IMR-90 (cell line): ENCODE data around the gene KDM4B. TPM values are rescaled to one million over a fixed set of nuclear protein-coding genes. Genes with fewer than 3 reads are reported as not detected.

Experiments used
- ATAC-seq: fragments of 200-7000 bp; cut with Tn5 transposase; 2 replicates; pipeline ENCODE4 v1.9.1; 2020; ENCODE audit warnings: low read depth, mild to moderate bottlenecking, moderate library complexity
- BruUV-seq: library from RNA; stranded (reverse); fragments of 400-500 nt; replicated peaks from 2 replicates; lab custom pipeline; 2021; lab: Mats Ljungman, UMichigan
- CTCF ChIA-PET: fragments of 300-600 bp; formaldehyde crosslinking; extraction: SDS; loops from one replicate; lab custom pipeline; 2021; ENCODE audit warnings: antibody characterized with exemption; lab: Yijun Ruan, JAX
- POLR2A ChIA-PET: fragments of 300-600 bp; sonication (Branson Sonifier 250); formaldehyde crosslinking; loops from one replicate; lab custom pipeline; 2022; ENCODE audit warnings: antibody characterized with exemption; ENCODE audit not compliant: unreplicated experiment; lab: Charles Lee
- DNase-seq: peaks from one replicate; pipeline ENCODE4 v3.0.0; 2013
- H2AFZ ChIP-seq: replicated peaks from 2 replicates; pipeline ENCODE3; 2013; ENCODE audit warnings: low read length, mild to moderate bottlenecking; ENCODE audit not compliant: poor library complexity
- H2AK5ac ChIP-seq: 2 replicates; pipeline ENCODE4 v1.6.1; 2013; ENCODE audit warnings: low read depth, low read length, inconsistent platforms
- H2AK9ac ChIP-seq: replicated peaks from 2 replicates; pipeline ENCODE3; 2013; ENCODE audit warnings: mild to moderate bottlenecking, low read depth, low read length, moderate library complexity; ENCODE audit not compliant: poor library complexity
- H2BK120ac ChIP-seq: 2 replicates; pipeline ENCODE4 v1.6.1; 2013; ENCODE audit warnings: low read depth, low read length, inconsistent platforms
- H2BK15ac ChIP-seq: 3 replicates; pipeline ENCODE4 v1.6.1; 2013; ENCODE audit warnings: low read depth, low read length, inconsistent platforms
- H2BK20ac ChIP-seq: 2 replicates; pipeline ENCODE4 v1.6.1; 2013; ENCODE audit warnings: low read depth, mild to moderate bottlenecking, inconsistent platforms, low read length, moderate library complexity
- H2BK5ac ChIP-seq: 2 replicates; pipeline ENCODE4 v1.6.1; 2013; ENCODE audit warnings: mild to moderate bottlenecking, low read depth, low read length, inconsistent platforms; ENCODE audit not compliant: poor library complexity, severe bottlenecking
- H3K14ac ChIP-seq: replicated peaks from 2 replicates; pipeline ENCODE4 v1.6.1; 2013; ENCODE audit warnings: low read depth, low read length, inconsistent platforms
- H3K18ac ChIP-seq: 2 replicates; pipeline ENCODE4 v1.6.1; 2013; ENCODE audit warnings: low read depth, low read length, control low read depth
- H3K23ac ChIP-seq: 2 replicates; pipeline ENCODE4 v1.6.1; 2013; ENCODE audit warnings: low read depth, low read length, inconsistent platforms
- H3K27ac ChIP-seq: 2 replicates; pipeline ENCODE4 v1.5.1; 2013; ENCODE audit warnings: mild to moderate bottlenecking, control low read depth, low read length; ENCODE audit not compliant: insufficient read depth
- H3K27me3 ChIP-seq: 2 replicates; pipeline ENCODE4 v1.6.1; 2013; ENCODE audit warnings: low read length; ENCODE audit not compliant: control insufficient read depth, insufficient read depth
- H3K36me3 ChIP-seq: 2 replicates; pipeline ENCODE4 v1.6.1; 2013; ENCODE audit warnings: low read length, mixed read lengths; ENCODE audit not compliant: control insufficient read depth, insufficient read depth
- H3K4ac ChIP-seq: 2 replicates; pipeline ENCODE4 v1.6.1; 2013; ENCODE audit warnings: low read depth, low read length, inconsistent platforms
- H3K4me1 ChIP-seq: 2 replicates; pipeline ENCODE4 v1.6.1; 2013; ENCODE audit warnings: low read length, mixed read lengths; ENCODE audit not compliant: control insufficient read depth, insufficient read depth
- H3K4me2 ChIP-seq: 2 replicates; pipeline ENCODE4 v1.6.1; 2013; ENCODE audit warnings: low read depth, mild to moderate bottlenecking, control low read depth, low read length, moderate library complexity
- H3K4me3 ChIP-seq: 2 replicates; pipeline ENCODE4 v1.5.1; 2013; ENCODE audit warnings: low read depth, mild to moderate bottlenecking, control low read depth, low read length, moderate library complexity; ENCODE audit not compliant: insufficient read depth
- H3K56ac ChIP-seq: 2 replicates; pipeline ENCODE4 v1.6.1; 2013; ENCODE audit warnings: low read length, inconsistent platforms; ENCODE audit not compliant: insufficient read depth; ENCODE audit errors: extremely low read depth
- H3K79me1 ChIP-seq, 2 experiments: 2 replicates each; pipeline ENCODE4 v1.6.1; 2013; ENCODE audit warnings: low read length in 2 of 2, inconsistent platforms in 1 of 2, low read depth in 1 of 2
- H3K9ac ChIP-seq: 2 replicates; pipeline ENCODE4 v1.6.1; 2013; ENCODE audit warnings: low read depth, low read length, control low read depth
- H3K9me1 ChIP-seq: 2 replicates; pipeline ENCODE4 v1.6.1; 2013; ENCODE audit warnings: low read length, inconsistent platforms; ENCODE audit not compliant: insufficient read depth
- H3K9me3 ChIP-seq: 2 replicates; pipeline ENCODE4 v1.6.1; 2013; ENCODE audit warnings: low read length; ENCODE audit not compliant: control insufficient read depth, insufficient read depth
- H4K20me1 ChIP-seq: 2 replicates; pipeline ENCODE4 v1.6.1; 2013; ENCODE audit warnings: low read length, inconsistent platforms; ENCODE audit not compliant: insufficient read depth
- H4K5ac ChIP-seq: 2 replicates; pipeline ENCODE4 v1.6.1; 2013; ENCODE audit warnings: mild to moderate bottlenecking, low read depth, low read length, control low read depth
- H4K8ac ChIP-seq, 2 experiments: 2 replicates each; pipeline ENCODE4 v1.6.1; 2013; ENCODE audit warnings: low read depth in 2 of 2, low read length in 2 of 2, control low read depth in 1 of 2, inconsistent platforms in 1 of 2
- H4K91ac ChIP-seq: 2 replicates; pipeline ENCODE4 v1.6.1; 2013; ENCODE audit warnings: low read depth, low read length, inconsistent platforms; ENCODE audit not compliant: insufficient read depth
- BHLHE40 ChIP-seq: fragments of 150-350 bp; IDR thresholded peaks from 2 replicates; pipeline ENCODE4 v1.6.1; 2016; ENCODE audit warnings: mild to moderate bottlenecking, low read depth, low read length
- CTCF ChIP-seq: conservative IDR thresholded peaks from 2 replicates; pipeline ENCODE4 v1.5.1; 2012; ENCODE audit warnings: mild to moderate bottlenecking, low read depth, low read length, improper control_type of control experiment
- MAZ ChIP-seq: IDR thresholded peaks from 2 replicates; pipeline ENCODE4 v1.6.1; 2012; ENCODE audit warnings: low read depth, mild to moderate bottlenecking, low read length, improper control_type of control experiment, moderate library complexity, borderline replicate concordance
- MXI1 ChIP-seq: IDR thresholded peaks from 2 replicates; pipeline ENCODE4 v1.6.1; 2012; ENCODE audit warnings: low read depth, mild to moderate bottlenecking, low read length, moderate library complexity, borderline replicate concordance
- POLR2A ChIP-seq: IDR thresholded peaks from 2 replicates; pipeline ENCODE4 v1.6.1; 2012; ENCODE audit warnings: mild to moderate bottlenecking, low read depth, low read length
- RAD21 ChIP-seq: IDR thresholded peaks from 2 replicates; pipeline ENCODE4 v1.6.1; 2012; ENCODE audit warnings: low read length, improper control_type of control experiment
- RCOR1 ChIP-seq: IDR thresholded peaks from 2 replicates; pipeline ENCODE4 v1.6.1; 2012; ENCODE audit warnings: mild to moderate bottlenecking, low read length, improper control_type of control experiment; ENCODE audit not compliant: insufficient replicate concordance
- RFX5 ChIP-seq: IDR thresholded peaks from 2 replicates; pipeline ENCODE4 v1.8.0; 2012; ENCODE audit warnings: low read depth, mild to moderate bottlenecking, low read length, moderate library complexity
- WGBS, 2 experiments: methylation state at CpG; one replicate each; pipeline versions ENCODE4 v1.1.5 to v1.1.7; 2013; ENCODE audit warnings: missing lambda C conversion rate in 2 of 2; ENCODE audit not compliant: insufficient read length in 1 of 2; ENCODE audit errors: extremely low coverage in 2 of 2; 5-methylcytosine and 5-hydroxymethylcytosine counted together
- dilution Hi-C: fragments of 300-500 bp; cut with HindIII; formaldehyde crosslinking; loops from one replicate; pipeline ENCODE4 v1.14.3; 2018; ENCODE audit warnings: low sequenced_read_pairs; ENCODE audit not compliant: unreplicated experiment
- in situ Hi-C: fragments of 300-500 bp; cut with MboI; formaldehyde crosslinking; loops from 3 replicates; pipeline ENCODE4 v1.14.3; 2019; ENCODE audit warnings: low sequenced_read_pairs, inconsistent platforms, mixed read lengths
- intact Hi-C: fragments of 100-400 bp; cut with micrococcal nuclease; formaldehyde crosslinking; loops from 2 replicates; pipeline ENCODE4 v1.10.0; 2022
- polyA plus RNA-seq, 3 experiments: library from polyadenylated mRNA; depleted of rRNA; stranded (reverse); fragments of >200 nt; gene quantifications; 2 replicates each; pipeline ENCODE4 v1.2.3, GENCODE V29; 2012; ENCODE audit warnings: low replicate concordance in 1 of 3
- total RNA-seq: library from RNA; depleted of rRNA; stranded (reverse); fragments of >200 nt; gene quantifications from 2 replicates; pipeline ENCODE4 v1.2.3, GENCODE V29; 2012
- TF ChIP-seq, protein P1 (sequence below): fragments of 150-350 bp; IDR thresholded peaks from 2 replicates; pipeline ENCODE4 v1.6.1; 2016; ENCODE audit warnings: low read depth, mild to moderate bottlenecking, low read length, moderate library complexity, borderline replicate concordance

Gene KDM4B
- total and polyA plus RNA-seq, 2 of the 4 experiments (the other 2 are of a cell fraction): 5.0 to 17.9 TPM

DNA sequence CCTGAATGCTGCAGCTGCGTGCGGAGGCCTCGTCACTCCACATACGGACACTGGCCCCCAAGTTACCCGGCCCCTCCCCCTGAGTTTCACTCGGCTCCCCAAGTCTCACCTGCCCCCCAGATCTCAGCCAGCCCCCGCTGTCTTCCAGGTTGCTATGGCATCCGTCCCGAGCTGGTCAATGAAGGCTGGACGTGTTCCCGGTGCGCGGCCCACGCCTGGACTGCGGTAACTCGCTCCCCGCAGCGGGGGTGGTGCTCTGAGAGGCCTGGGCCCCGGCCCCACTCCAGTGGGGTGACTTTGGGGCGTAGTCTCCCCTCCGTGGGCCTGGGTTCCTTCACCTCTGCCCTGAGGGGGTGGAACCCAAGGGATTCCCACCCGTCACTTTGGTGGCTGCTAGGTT is 168.2 kb downstream of the KDM4B start:
- H2AK5ac ChIP-seq: no peak overlapping the region
- peaks cover 74% of the 10 kb centered on the region for H3K36me3 ChIP-seq
- POLR2A ChIA-PET: no interaction called here

More for the DNA sequence above, 168.2 kb downstream of the KDM4B start:
- Histone ChIP-seq H2BK15ac (no peak overlapping the region), H3K27me3 (no peaks in the 10 kb centered on the region), H2BK120ac (no peak overlapping the region), H4K91ac (no peak overlapping the region), H3K23ac (no peak overlapping the region), H3K4me1 (no peaks in the 10 kb centered on the region), H3K14ac (no peak overlapping the region), H3K4ac (no peak overlapping the region), H2BK5ac (no peak overlapping the region), H3K4me3 (no peak overlapping the region), H3K4me2 (no peak overlapping the region), H2AFZ (no peak overlapping the region), H3K79me1 (peaks cover 9 to 15% of the 10 kb centered on the region in 2 experiments; a peak in 2 of 4 replicates), H3K18ac (no peak overlapping the region), H2BK20ac (no peak overlapping the region), H3K27ac (no peak overlapping the region), H4K8ac (no peak overlapping the region), H3K9me1 (no peaks in the 10 kb centered on the region), H4K20me1 (peaks cover 28% of the 10 kb centered on the region), H3K9ac (no peak overlapping the region), H2AK9ac (no peak overlapping the region), H3K9me3 (no peaks in the 10 kb centered on the region), H4K5ac (no peak overlapping the region), H3K56ac (no peak overlapping the region)
- intact Hi-C loops: no loop called here
- no TSS peak for BruUV-seq
- 86% methylated on average over 10 of the region's 22 CpGs; no CpG with 5 or more reads in 1 of the 2 experiments for WGBS, 2 experiments
- dilution Hi-C loops: no loop called here
- DNase-seq: no peak
- in situ Hi-C loops: no loop called here
- CTCF ChIA-PET: no interaction called here
- ATAC-seq: no peak
- TF ChIP-seq BHLHE40 (no peak), CTCF (no peak), RAD21 (no peak), MXI1 (no peak), RCOR1 (no peak), RFX5 (no peak), POLR2A (no peak), MAZ (no peak)
- TF ChIP-seq, protein P1, sequence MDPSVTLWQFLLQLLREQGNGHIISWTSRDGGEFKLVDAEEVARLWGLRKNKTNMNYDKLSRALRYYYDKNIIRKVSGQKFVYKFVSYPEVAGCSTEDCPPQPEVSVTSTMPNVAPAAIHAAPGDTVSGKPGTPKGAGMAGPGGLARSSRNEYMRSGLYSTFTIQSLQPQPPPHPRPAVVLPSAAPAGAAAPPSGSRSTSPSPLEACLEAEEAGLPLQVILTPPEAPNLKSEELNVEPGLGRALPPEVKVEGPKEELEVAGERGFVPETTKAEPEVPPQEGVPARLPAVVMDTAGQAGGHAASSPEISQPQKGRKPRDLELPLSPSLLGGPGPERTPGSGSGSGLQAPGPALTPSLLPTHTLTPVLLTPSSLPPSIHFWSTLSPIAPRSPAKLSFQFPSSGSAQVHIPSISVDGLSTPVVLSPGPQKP: no peak
